ENCODE results near the gene RAD51C.
"Not testable (repeated sequence)": the region's sequence is repeated elsewhere in the genome, so short reads cannot be mapped to it uniquely, and the experiment has no call there.

The RAD51C gene

DNA sequence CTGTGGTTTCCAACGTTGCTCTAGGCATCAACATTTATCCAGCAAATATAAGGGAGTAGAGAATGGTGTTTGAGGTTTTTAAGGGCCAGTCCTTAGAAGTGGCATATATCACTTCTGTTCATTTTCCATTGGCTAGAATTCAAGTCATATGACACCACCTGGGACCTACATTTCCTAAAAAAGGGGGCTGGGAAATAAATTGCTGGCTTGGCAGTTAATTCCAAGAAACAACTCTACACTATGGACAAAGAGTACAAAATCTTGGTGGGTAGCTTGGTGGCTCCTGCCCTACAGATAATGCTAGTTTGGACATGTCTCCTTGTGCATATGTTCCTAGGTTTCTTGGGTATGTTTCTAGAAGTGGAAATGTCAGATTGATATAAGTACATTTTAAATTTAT, 70.9 kb downstream of the RAD51C start:
- no peak overlapping the region for H3K4me3 ChIP-seq (replicated peaks; ENCODE audit: low read depth, low read length)
- TF ChIP-seq, protein P1, sequence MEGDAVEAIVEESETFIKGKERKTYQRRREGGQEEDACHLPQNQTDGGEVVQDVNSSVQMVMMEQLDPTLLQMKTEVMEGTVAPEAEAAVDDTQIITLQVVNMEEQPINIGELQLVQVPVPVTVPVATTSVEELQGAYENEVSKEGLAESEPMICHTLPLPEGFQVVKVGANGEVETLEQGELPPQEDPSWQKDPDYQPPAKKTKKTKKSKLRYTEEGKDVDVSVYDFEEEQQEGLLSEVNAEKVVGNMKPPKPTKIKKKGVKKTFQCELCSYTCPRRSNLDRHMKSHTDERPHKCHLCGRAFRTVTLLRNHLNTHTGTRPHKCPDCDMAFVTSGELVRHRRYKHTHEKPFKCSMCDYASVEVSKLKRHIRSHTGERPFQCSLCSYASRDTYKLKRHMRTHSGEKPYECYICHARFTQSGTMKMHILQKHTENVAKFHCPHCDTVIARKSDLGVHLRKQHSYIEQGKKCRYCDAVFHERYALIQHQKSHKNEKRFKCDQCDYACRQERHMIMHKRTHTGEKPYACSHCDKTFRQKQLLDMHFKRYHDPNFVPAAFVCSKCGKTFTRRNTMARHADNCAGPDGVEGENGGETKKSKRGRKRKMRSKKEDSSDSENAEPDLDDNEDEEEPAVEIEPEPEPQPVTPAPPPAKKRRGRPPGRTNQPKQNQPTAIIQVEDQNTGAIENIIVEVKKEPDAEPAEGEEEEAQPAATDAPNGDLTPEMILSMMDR (IDR thresholded peaks at IDR 0.05; ENCODE audit: low read depth, low read length, missing control alignments), result no peak
- DNase-seq (ENCODE audit: extremely low read depth, low read depth), result no peak

- TF ChIP-seq, protein P1 (IDR thresholded peaks at IDR 0.05; ENCODE audit: low read depth, low read length, missing control alignments), result no peak
- H3K4me3 ChIP-seq (replicated peaks; ENCODE audit: low read depth, low read length), result no peak overlapping the region
- no peak for DNase-seq (ENCODE audit: extremely low read depth, low read depth)
Observed at GRCh38 chr17:58764373-58764772, 72.0 kb downstream of the RAD51C start.

DNA sequence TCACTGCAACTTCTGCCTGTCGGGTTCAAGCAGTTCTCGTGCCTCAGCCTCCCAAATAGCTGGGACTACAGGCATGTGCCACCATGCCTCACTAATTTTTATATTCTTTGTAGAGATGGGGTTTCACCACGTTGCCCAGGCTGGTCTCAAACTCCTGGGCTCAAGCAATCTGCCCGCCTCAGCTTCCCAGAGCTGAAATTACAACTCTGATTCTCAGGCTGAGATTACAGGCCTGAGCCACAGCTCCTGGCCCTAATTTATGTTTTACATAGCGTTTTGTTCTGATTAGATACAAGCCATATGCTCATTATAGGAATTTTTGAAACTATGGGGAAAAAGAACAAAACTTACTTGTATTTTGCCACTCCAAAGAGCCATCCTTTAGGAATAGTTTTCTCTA, 86.1 kb downstream of the RAD51C start:
- not testable (repeated sequence) for H3K4me3 ChIP-seq (replicated peaks; ENCODE audit: low read depth, low read length); DNase-seq (ENCODE audit: extremely low read depth, low read depth)

DNA sequence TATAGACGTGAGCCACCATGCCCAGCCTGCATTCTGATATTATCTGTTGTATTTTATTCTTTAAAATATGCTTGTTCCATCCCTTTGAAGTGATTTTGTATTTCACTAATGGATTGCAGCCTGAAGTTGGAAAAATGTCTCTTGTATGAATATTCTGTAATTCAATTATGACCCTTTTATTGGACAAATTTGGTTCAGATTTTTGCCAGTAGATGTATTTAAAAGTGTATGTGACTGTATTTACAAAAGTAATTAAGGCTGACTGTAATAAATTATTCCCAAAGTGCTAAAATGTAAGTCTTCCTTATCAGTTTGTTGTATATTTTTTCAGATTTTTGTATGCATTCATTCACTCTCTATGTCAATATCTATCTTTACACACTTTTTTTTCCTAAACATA, 87.0 kb downstream of the RAD51C start:
- H3K4me3 ChIP-seq (replicated peaks; ENCODE audit: low read depth, low read length), result no peak overlapping the region
- DNase-seq (ENCODE audit: extremely low read depth, low read depth), result no peak
- TF ChIP-seq, protein P1 (IDR thresholded peaks at IDR 0.05; ENCODE audit: low read depth, low read length, missing control alignments), result no peak

DNA sequence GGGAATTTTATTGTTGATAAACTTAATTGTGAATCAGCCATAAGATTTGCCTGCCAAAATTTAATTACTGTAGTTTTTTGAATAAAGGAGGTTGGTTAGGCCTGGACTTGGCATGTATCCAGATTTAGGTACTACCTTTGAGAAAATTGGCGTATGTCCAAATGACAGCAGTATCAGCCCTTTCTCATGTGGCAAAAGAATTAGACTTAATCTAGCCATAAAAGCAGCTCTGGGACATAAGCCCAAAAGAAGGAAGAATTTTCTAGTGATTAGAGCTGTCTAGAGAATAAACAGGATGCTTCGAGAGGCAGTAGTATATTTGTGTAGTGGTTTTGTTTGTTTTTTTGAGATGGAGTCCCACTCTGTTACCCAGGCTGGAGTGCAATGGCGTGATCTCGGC, 91.0 kb downstream of the RAD51C start:
- no peak for DNase-seq (ENCODE audit: extremely low read depth, low read depth)
- TF ChIP-seq, protein P1 (IDR thresholded peaks at IDR 0.05; ENCODE audit: low read depth, low read length, missing control alignments), result no peak
- H3K4me3 ChIP-seq (replicated peaks; ENCODE audit: low read depth, low read length), result no peak overlapping the region

DNA sequence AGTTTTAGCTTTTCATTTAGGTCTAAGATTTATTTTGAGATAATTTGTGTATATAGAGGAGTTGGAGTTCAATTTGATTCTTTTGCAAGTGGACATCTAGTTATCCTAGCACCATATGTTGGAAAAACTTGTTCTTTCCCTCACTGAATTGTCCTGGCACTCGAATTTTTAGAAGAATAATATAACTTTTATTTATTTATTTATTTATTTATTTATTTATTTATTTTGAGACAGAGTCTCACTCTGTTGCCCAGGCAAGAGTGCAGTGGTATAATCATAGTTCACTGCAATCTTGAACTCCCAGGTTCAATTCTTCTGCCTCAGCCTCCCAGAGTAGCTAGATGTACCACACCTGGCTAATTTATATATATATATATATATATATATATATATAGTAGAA, 92.7 kb downstream of the RAD51C start:
- no peak for DNase-seq (ENCODE audit: extremely low read depth, low read depth)
- no peak overlapping the region for H3K4me3 ChIP-seq (replicated peaks; ENCODE audit: low read depth, low read length)
- TF ChIP-seq, protein P1 (IDR thresholded peaks at IDR 0.05; ENCODE audit: low read depth, low read length, missing control alignments), result no peak

Measured in HFF-Myc (cell line).